HG03135 (cell line): Measurements from ENCODE around the gene KLK4.

Experiments used
- ATAC-seq: cut with Tn5 transposase; IDR thresholded peaks from one replicate; pipeline ENCODE4 v1.9.1; 2021; ENCODE audit warnings: mild to moderate bottlenecking, moderate library complexity; ENCODE audit not compliant: unreplicated experiment

Gene KLK4

GRCh38 chr19:50889638-50890037, 21.6 kb downstream of the KLK4 start:
- ATAC-seq = no peak

- ATAC-seq = no peak
These were observed 29.0 kb downstream of the KLK4 start for GRCh38 chr19:50882188-50882587.

GRCh38 chr19:50880241-50880640, 31.0 kb downstream of the KLK4 start:
- ATAC-seq = no peak

GRCh38 chr19:50878851-50879250, 32.3 kb downstream of the KLK4 start:
- no peak for ATAC-seq

GRCh38 chr19:50877338-50877737, 33.9 kb downstream of the KLK4 start:
- ATAC-seq = no peak

GRCh38 chr19:50876456-50876855, 34.7 kb downstream of the KLK4 start:
- no peak for ATAC-seq

- no peak for ATAC-seq
These were observed 35.3 kb downstream of the KLK4 start for GRCh38 chr19:50875795-50876422.

GRCh38 chr19:50874211-50874610, 37.0 kb downstream of the KLK4 start:
- ATAC-seq = no peak

GRCh38 chr19:50873056-50873455, 38.1 kb downstream of the KLK4 start, which contains the start of gene KLK2:
Gene KLK2 (plus strand): TSS chr19:50873439. CDS start chr19:50873474, 35 bp downstream.
- ATAC-seq = no peak

GRCh38 chr19:50870417-50871089, 40.6 kb downstream of the KLK4 start:
- no peak for ATAC-seq

GRCh38 chr19:50869479-50869878, 41.7 kb downstream of the KLK4 start:
- no peak for ATAC-seq

- no peak for ATAC-seq
These were observed 49.5 kb downstream of the KLK4 start for GRCh38 chr19:50861496-50862286.

- no peak for ATAC-seq
These were observed 50.2 kb downstream of the KLK4 start for GRCh38 chr19:50861010-50861409.

- ATAC-seq = no peak
These were observed 51.3 kb downstream of the KLK4 start for GRCh38 chr19:50859849-50860248.

GRCh38 chr19:50858886-50859285, 52.3 kb downstream of the KLK4 start:
- no peak for ATAC-seq

- no peak for ATAC-seq
These were observed 53.8 kb downstream of the KLK4 start for GRCh38 chr19:50857366-50857765.
